Gastrocnemius medialis (tissue), 4 donors: ENCODE data around the gene CFAP77.

Experiments
- CTCF ChIP-seq, 5 experiments: fragments of 450-650 bp in 3 of 5; fragments of 200-600 bp in 2 of 5; sonication (generic) in 2 of 5; IDR thresholded peaks in 4 of 5; conservative IDR thresholded peaks in 1 of 5; 1 replicate in 4 of 5; 2 replicates in 1 of 5; pipeline ENCODE4 v1.5.1; 2016 to 2019; ENCODE audit warnings: antibody characterized with exemption in 5 of 5, mild to moderate bottlenecking in 3 of 5, moderate library complexity in 3 of 5
- POLR2A ChIP-seq, 2 donors: fragments of 450-650 bp; IDR thresholded peaks; one replicate each; pipeline ENCODE4 v1.6.1; 2017; ENCODE audit warnings: antibody characterized with exemption in 2 of 2, mild to moderate bottlenecking in 2 of 2, moderate library complexity in 2 of 2

- no peak for TF ChIP-seq CTCF (IDR thresholded peaks at IDR 0.05 in 4 of 5, conservative IDR thresholded peaks at IDR 0.05 in 1 of 5)
- TF ChIP-seq POLR2A (IDR thresholded peaks at IDR 0.05) = no peak
These were observed 101.4 kb downstream of the CFAP77 start for GRCh38 chr9:132511191-132511999.
